GM19438 (cell line): ENCODE measurements around the gene TOGARAM2.

Experiments
- ATAC-seq: cut with Tn5 transposase; IDR thresholded peaks from one replicate; pipeline ENCODE4 v1.9.1; 2021; ENCODE audit warnings: low read depth; ENCODE audit not compliant: unreplicated experiment

The TOGARAM2 gene

DNA sequence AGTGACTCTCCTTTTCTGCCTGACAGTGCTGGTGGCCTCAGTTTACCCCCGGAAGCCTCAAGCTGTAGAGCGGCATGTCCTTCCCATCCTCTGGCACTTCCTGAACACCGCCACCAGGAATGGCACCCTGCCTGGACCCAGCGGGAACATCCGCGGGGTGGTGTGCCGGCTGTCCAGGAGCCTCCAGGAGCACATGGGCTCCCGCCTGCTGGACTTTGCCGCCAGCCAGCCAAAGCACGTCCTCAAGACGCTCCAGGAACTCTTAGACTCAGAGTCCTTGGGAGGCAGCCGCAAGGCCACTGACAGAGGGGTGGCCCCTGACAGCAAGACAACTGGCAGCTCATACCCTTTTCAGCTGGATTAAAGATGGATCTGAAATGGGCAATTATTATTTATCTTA is 70.6 kb downstream of the TOGARAM2 start:
- no peak for ATAC-seq

DNA sequence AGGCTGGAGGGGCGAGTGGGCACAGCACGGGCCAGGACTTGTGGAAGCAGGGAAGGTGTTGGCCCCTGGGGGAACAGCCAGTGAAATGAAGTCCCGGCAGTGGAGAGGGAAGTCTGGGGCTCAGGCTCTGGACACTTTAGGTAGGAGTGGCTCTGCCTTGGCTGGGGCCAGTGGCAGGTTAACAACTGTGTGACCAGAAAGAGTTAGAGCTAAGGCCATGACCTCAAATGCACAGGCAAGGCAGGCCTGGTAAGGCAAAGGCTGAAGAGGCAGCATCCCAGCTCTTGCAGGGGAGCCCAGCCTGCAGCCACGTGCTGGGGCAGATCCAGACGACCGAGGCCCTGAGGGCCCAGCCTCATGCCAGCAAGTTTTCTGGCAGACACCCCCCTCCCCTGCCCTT is 71.7 kb downstream of the TOGARAM2 start:
- ATAC-seq = no peak

DNA sequence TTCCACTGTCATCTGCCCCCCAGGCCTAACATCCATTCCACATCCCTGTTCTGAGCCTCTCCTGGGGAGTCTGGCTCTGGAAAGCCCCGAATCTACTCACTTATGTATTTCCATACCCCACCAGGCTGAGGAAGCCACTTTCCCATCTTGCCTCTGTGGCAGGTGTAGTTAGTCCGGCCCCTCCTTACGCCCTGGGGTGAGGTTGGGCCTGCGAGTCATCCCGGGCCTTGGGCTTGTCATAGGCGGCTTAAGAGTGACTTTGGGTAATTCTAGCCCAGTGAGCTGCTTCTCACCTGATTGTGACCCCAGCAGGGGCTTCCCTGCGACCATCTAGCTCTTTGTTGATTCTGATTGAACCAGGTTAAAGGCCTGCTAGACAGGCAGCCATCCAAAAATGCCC is 72.1 kb downstream of the TOGARAM2 start:
- ATAC-seq = no peak

DNA sequence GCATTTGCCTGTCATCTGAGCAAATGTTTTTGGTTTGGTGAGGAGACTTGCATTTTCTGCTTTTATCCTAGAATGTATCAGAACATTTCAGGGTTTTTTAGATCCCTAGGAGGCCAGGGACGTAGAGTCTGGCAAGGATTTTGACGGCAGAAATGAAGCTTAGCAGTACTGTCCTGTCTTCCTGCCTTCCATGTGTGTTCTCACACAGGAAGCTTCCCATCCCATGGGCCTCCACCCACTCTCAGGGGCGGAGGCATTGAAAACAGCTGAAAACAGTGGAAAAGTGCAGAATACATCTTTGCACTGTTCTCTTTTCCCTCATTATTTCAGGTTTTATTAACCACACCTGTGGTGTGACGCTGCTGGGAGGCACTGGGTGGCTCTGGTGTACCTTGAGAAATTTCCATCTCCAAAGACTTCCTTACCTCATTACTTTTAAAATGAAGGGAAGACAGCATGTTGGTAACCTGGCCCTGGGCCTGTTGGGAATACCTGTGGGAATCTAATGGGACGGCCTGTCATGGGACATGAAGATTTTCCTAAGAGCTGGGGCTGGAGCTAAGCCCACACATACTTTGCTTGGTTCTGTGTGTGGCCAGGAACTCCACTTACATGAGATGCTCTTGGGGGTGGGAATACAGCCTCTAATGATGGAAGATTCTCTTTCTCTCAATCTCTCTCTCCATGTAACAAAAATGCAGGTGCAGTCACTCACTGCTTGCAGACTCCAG is 72.7 kb downstream of the TOGARAM2 start:
- ATAC-seq = no peak

DNA sequence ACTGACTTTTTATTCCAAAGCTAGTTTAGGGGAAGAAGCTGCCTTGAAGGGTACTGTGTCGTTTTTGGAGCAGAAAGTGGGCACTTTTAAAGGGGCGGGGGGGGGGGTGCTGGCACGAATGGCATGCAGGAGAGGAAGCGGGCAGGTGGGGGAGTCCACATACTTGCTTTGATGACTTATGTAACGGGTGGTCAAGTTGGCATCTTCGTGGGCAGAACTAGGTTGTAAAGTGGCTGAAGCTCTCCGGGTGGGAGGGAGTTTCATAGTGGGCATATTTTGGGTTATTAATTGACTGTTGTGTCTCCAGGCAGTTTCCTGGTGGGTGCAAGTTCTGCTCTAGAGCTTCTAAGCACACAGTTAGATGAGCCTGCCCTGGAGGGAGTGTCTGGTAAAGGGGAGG is 73.3 kb downstream of the TOGARAM2 start:
- ATAC-seq = no peak

DNA sequence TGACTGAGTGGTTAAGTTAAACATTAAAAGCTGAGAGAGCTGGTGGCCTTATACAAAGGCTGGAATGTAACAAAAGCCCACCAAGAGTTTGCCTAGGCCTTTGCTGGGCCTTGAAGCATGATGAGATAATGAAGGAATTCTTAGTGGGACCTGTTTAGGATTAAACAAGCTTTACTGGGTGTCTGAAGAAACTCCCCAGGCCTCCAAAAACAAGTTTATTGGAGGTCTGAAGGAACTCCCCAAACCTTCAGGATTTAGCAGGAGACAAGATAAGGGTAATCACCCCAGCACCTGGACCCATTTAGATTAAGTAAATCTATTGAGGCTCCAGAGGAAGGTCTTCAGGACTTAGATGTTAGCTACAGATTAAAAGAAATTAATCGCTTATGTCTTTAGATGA is 74.5 kb downstream of the TOGARAM2 start:
- no peak for ATAC-seq

DNA sequence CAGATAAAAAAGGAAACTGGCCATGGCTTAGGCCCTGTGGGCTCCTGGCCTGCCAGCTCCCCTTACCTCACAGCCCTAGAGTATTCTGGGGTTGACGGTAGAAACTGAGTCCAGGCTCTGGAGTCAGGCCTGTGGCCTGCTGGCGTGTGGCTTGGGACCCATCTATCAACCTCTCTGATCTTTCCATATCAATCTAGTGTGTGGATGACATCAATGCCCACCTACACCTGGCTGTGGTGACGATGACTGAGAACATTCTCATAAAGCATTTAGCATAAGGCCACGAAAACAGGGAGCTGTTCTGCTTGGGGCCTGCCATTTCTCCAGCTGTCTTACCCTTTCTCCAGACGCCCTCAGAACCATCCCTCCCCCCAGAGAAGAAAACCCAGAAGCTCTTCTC is 75.4 kb downstream of the TOGARAM2 start:
- ATAC-seq = no peak

DNA sequence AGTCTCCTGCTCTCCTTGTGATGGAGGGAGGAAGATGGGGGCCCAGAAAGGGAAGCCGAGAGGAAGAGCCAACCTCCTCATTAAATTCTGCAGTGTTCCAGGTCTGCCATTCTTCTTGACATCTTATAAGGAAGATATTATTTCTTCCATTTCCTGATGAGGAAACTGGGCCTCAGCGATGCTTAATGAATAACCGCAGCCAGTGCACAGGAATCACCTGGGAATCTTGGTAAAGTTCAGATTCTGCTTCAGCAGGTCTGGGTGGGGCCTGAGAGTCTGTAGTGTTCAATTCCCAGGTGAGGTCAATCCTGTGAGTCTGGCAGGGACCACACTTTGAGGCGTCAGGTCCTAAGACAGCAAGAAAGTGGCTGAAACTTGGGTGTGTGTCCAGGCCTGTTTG is 75.9 kb downstream of the TOGARAM2 start:
- ATAC-seq = no peak

DNA sequence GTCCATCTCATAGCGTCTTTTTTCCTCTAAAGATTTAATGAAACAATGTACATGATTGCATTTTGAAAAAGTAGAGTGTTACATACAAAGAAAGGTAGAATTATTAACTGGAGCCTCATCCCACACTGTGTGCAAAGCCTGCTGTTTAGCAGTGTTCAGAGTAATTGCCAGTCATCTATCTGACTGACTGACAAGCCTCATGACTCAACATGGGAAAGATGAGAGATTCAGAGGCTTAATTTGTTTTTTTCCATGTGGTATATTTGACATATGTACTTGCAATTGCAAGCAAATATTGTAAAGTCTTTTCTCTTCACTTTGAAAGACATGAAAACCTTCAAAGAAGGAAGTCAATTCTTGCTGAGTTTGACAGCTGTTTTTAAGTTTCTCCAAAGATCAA is 78.5 kb downstream of the TOGARAM2 start:
- no peak for ATAC-seq

DNA sequence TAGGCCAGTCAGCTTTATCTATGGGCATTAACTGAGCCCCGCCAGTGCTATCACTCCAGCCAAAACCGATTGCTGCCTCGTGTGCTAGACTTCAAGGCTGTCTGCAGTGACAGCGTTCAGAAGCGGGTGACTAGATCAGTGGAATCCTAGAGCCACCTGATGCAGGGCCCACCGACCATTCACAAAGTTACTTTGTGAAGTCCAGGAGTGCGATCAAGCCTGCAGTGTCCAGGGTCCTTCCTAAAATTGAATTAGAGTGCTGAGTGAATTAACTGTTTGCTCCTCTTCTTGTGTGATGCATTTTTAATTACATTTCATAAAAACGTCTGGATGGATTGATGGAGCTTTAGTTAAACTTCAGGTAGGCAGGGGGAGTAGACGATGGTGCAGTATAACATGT is 79.3 kb downstream of the TOGARAM2 start:
- no peak for ATAC-seq

DNA sequence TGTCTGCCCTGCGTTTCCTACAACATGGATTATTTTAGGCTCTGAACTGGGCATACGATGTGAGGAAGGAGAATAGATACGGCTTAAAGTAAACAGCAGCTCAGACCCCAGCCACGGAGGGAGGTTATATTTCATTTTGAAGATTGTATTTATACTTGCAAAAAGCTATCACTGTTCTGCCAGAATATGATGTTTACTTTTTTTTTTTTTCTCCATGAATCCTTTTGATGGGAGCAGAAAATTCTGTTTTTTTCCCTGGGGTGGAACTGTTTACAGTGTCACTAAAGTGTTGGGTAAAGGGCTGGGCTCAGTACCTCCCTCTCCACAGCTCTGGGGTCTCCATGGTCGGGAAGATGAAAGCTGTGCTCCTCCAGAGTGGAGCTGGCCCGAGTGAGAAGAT is 80.1 kb downstream of the TOGARAM2 start:
- ATAC-seq = no peak

DNA sequence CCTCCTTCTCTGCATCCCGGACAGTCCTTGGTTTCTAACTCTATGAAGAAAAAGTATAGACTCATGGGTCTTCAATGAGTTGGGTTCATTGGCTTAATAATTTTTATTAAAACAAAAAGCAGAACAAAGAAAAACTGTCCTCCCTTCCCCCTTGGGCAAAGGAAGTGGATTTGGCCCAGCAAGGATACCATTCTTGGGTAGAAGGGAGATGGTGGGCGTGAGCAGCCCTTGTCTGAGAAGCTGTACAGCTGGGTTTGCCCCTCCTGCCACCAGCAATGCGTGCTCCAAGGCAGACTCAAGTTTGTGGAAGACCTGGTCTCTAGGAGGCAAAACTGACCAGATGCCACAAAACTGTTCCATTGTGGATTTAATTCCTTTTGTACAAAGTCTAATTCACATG is 80.5 kb downstream of the TOGARAM2 start:
- ATAC-seq = no peak

DNA sequence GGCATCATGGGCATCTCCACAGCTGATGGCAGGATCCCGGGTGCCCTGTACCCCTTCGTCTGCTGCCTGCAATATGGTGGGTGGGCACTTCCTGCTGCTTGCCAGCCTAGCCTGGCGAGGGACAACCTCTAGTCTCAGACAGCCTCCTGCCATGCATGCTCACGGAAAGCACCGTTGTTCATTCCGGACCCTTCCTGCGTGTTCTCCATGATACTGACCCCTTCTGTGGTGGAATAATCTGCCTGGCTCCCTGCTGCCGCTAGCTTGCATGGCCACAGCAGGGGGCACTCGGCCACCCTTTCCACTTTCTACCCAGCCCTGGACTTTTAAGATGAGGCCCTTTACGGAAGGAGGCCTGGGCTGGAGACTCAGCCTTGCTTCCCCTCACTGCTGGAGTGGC is 81.3 kb downstream of the TOGARAM2 start:
- no peak for ATAC-seq

DNA sequence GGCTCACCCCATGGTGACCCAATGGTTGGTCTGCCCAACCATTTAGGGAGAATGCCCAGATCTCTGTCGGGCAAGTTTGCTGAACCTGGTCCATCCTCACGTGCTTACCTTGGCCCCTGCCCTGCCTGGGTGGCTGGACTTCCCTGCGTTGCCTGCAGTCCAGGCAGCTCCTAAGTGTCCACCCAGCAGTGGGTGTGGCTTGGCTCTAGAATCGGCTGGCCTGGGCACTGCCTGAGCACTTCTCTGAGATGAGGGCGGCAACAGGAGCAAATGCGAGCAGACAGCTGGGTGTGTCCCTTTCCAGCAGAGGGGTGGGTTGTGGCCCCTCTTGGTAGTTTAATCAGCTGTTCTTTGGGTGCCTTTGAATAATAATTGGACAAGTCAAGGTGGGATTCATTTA is 82.0 kb downstream of the TOGARAM2 start:
- ATAC-seq = no peak

DNA sequence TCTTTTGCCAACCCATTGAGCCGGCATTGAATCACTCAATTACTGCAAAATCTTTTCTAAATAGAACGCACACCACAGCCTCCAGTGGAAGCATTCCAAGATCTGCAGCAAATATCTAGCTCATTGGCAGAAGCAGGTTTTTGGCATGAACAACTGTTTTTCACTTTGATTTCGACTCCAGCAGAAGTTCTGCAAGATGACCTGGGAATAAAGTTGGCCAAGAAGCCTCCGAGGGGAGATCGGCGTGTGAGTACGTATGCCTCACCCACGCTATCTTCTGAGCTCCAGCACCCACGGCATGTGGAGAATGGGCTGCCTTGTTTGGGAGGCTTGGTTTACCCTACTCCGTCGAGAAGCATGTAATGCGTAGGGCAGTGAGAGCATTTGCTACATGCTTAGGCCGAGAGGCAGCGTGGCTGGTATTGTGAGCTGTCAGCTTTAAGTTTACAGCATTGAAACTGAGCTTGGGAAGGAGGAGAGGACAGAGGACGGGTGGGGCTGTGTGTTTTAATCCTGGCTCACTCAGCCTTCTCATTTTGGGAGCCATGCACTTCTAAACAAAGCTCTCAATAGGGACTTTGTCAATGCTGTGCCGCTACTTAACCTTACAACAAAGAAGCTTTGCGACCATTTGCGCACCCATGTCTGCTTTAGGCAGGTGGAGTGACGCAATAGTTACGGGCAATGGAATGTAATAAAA is 82.7 kb downstream of the TOGARAM2 start:
- no peak for ATAC-seq

DNA sequence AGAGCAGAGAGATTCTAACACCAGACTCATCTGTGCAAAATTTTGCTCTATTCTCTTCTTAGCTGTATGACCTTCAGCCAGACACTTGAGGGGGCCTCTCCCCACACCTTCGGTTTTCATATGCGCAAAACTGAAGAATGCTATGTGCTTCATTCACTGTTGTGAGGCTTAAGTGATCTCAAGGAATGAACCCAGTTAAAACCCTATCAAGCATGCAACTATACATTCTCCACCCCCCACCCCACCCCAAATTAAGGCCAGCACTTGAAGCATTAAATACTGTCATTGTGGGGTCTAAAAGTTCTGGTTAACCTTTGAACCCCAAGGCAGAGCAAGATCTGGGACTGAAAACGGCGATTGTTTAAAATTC is 83.2 kb downstream of the TOGARAM2 start:
- no peak for ATAC-seq

DNA sequence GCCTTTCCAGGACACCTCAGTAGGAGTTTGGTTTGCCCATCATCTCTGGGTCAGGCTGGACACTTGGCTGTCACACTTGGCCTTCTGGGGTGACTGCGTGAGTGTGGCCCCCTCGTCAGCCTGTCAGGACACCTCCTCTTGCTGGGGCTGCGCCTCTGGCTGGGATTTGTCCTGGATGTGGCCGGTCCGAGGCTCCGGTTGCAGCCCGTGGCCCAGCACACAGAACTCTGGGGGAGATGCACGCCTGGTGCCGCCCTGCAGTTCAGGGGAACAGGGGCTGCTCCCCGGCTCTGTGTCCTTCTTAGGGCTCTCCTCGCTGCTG is 83.6 kb downstream of the TOGARAM2 start:
- ATAC-seq = no peak

DNA sequence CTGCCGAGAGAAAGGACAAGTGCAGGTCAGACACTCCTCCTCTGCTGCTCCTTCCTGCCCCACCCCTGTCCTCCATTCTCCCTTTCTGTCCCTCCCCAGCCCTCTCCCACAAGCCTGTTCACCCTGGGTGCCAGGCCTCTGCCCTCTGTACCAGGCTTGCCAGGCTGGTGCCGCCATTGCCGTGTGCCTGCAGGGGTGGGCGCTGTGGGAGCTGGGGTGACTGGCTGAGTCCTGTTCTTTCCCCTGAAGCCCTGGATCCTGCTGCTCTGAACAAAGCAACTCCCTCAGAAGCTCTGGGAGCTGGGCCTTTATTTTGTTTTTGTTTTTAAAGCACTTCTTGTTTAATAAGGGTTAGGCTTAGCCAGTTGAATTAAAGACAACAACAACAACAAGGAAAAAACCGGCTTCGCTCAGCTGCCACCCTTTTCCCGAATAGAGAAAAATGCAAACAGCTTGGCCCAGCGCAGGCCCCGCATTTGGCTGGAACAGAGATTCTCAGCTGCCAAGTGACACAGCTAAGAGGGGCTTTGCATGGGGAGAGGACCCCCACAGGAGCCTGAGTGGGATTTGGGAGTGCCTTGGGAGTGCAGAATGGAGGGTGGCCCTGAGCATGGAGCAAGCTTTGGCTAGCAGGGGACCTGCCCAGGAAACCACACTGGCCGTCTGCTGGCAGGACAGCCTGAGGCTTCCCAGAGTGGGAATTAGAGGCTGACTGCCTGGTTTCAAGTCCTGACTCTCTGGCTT is 84.1 kb downstream of the TOGARAM2 start:
- no peak for ATAC-seq

DNA sequence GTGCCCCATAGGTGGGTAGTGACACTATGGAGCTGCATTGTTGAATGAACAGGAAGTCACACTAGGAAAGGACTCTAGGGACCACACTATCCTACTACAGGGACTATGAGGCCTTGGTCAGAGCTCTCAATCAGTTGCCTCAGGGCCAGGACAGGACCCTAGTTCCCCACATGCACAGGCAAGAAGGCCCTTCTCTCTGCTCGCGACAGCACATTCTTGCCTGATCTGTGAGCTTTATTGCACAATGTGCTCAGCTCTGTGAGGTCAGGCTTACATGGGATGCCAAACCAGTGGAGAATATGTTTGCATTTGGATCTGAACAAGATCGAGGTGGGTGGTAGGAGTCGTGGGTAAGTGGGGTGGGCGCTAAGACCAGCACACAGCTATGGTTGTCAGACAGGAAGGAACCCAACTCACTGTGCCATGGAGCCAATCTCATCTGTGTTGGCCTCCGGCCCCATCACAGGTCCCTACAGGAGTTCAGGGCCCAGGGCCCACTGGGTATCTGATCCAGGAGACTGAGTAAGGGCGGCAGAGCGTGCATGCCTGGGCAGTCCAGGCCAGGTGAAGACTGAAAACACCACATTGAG is 85.3 kb downstream of the TOGARAM2 start:
- no peak for ATAC-seq

DNA sequence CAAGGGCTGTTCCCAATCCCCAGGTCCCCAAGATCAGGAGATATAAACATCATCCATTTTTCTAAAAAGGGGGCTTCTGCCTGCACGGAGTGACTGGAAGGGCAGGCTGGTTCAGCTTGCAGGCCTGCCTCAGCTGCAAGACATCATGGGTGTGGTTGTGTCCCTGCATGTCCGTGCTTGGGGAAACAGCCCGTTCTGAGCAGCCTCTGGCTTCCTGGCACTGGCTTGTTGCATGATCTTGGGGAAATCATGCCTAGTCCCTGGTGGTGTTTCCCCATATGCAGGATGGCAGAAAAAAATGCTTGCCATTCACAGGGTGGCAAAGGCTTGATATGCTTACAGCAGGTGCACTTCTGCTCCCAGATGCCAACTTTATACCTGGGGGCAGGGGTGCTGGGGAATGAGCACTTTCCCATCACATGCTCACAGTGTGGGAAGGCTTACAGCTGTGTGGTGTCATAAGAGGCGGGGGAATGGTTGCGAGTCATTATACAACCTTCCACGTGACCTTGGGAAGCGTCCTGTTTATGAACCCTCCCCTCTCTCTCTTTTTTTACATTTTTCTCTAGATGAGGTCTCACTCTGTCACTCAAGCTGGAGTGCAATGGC is 86.0 kb downstream of the TOGARAM2 start:
- ATAC-seq = no peak

DNA sequence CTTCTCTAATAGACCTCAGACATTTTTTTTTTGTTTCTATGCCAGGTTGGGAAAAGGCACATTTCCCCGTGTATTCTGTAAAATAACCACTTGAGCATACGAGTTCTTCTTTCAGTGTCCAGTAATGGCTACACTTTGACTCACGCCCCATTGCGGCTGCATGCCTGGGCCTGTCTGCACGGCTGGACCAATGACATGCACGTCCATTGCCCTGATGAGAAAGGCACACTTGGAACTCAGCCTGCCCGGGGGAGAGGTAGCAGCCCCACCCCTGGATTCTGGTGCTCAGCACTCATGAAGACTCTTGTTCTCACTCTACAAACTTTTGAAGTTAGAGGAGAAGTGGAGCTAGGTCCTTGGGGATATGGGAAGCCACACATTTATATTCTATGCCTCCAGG is 87.4 kb downstream of the TOGARAM2 start:
- no peak for ATAC-seq
